GM21576 (cell line): Measurements from ENCODE around the gene UBA1.

Experiments
- ATAC-seq: cut with Tn5 transposase; IDR thresholded peaks from one replicate; pipeline ENCODE4 v1.9.1; 2021; ENCODE audit warnings: mild to moderate bottlenecking, moderate library complexity; ENCODE audit not compliant: unreplicated experiment

The UBA1 gene

GRCh38 chrX:47187106-47187677 is 6.4 kb upstream of the UBA1 start:
- no peak for ATAC-seq

- ATAC-seq = no peak
These were observed 3.7 kb upstream of the UBA1 start for GRCh38 chrX:47189906-47190305.

- ATAC-seq = peak; percentile 47
These were observed 3.0 kb upstream of the UBA1 start for GRCh38 chrX:47190445-47191269.

GRCh38 chrX:47191331-47191730 is 2.3 kb upstream of the UBA1 start:
- no peak for ATAC-seq

- no peak for ATAC-seq
These were observed 1.7 kb upstream of the UBA1 start for GRCh38 chrX:47191806-47192401.

- ATAC-seq = no peak
These were observed 662 bp downstream of the UBA1 start for GRCh38 chrX:47194194-47194787.

- no peak for ATAC-seq
These were observed 2.5 kb downstream of the UBA1 start for GRCh38 chrX:47196098-47196497.

- ATAC-seq = no peak
These were observed 3.9 kb downstream of the UBA1 start for GRCh38 chrX:47197526-47197925.

GRCh38 chrX:47198026-47198686 is 4.5 kb downstream of the UBA1 start:
- ATAC-seq = no peak

GRCh38 chrX:47198687-47199080 is 5.1 kb downstream of the UBA1 start:
- no peak for ATAC-seq

- ATAC-seq = no peak
These were observed 5.7 kb downstream of the UBA1 start for GRCh38 chrX:47199286-47199685.

GRCh38 chrX:47200385-47201150 is 6.9 kb downstream of the UBA1 start:
- ATAC-seq = no peak

- no peak for ATAC-seq
These were observed 7.8 kb downstream of the UBA1 start for GRCh38 chrX:47201345-47201944.

GRCh38 chrX:47202316-47202715 is 8.7 kb downstream of the UBA1 start:
- ATAC-seq = no peak

- ATAC-seq = no peak
These were observed 9.2 kb downstream of the UBA1 start for GRCh38 chrX:47202877-47203276.

GRCh38 chrX:47204970-47205369 is 11.3 kb downstream of the UBA1 start:
- ATAC-seq = no peak

- no peak for ATAC-seq
These were observed 12.7 kb downstream of the UBA1 start for GRCh38 chrX:47206316-47206715.

- no peak for ATAC-seq
These were observed 14.5 kb downstream of the UBA1 start for GRCh38 chrX:47208108-47208507.

GRCh38 chrX:47209508-47210238 is 16.0 kb downstream of the UBA1 start:
- no peak for ATAC-seq
